ENCODE data around the gene UNC13B.

DNA sequence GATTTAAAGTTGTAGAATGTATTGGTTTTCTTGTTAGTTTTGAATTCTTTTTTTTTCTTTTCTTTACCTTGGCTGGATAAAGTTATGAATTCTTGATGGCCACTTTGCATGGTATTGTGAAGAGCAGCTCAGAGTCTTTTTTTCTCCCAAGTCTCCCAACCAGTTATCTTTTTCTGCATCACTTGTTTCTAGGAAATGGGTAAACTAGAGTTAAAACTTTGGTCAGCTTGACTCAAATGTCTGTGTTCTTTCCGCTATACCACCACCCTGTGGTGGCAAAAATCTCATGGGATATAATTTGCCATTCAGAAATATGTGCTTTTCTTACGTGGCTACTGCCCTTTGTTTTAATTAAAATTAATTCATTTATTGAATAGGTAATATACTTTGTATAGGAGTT lies 113.2 kb downstream of the UNC13B start:
- TF ChIP-seq SUZ12 (IDR thresholded peaks at IDR 0.05; ENCODE audit: extremely low read depth, insufficient read depth, insufficient read length) (no peak), ZNF274 (IDR thresholded peaks at IDR 0.05; ENCODE audit: low read depth, low read length) (no peak), YY1 (IDR thresholded peaks at IDR 0.05; ENCODE audit: insufficient read depth, insufficient read length) (no peak)
